NCI-H510A treated with DMSO at 0.1 percent for 48 hours (cell line): ENCODE data around the gene GPR37L1.
"Not testable (repeated sequence)": the region's sequence is repeated elsewhere in the genome, so short reads cannot be mapped to it uniquely, and the experiment has no call there.

Experiments used
- DNase-seq: peaks from one replicate; lab custom pipeline; 2025; lab: John Stamatoyannopoulos, UW

GPR37L1 gene

GRCh38 chr1:202133496-202133895 is 10.8 kb downstream of the GPR37L1 start:
- no peak for DNase-seq

GRCh38 chr1:202133989-202134388 is 11.3 kb downstream of the GPR37L1 start:
- DNase-seq: no peak

GRCh38 chr1:202134645-202135172 is 12.0 kb downstream of the GPR37L1 start:
- no peak for DNase-seq

- DNase-seq: peak; percentile 57
Measured at GRCh38 chr1:202135221-202135721, 12.6 kb downstream of the GPR37L1 start.

GRCh38 chr1:202140833-202141232 is 18.1 kb downstream of the GPR37L1 start:
- no peak for DNase-seq

GRCh38 chr1:202141468-202141867 is 18.8 kb downstream of the GPR37L1 start:
- not testable (repeated sequence) for DNase-seq

- no peak for DNase-seq
Measured at GRCh38 chr1:202143011-202143767, 20.5 kb downstream of the GPR37L1 start.

GRCh38 chr1:202143768-202144401 is 21.2 kb downstream of the GPR37L1 start:
- DNase-seq: no peak

GRCh38 chr1:202144402-202145067 is 21.8 kb downstream of the GPR37L1 start, which contains the start of gene ARL8A:
Gene ARL8A, minus strand, starts transcription at chr1:202144737. Its CDS starts 165 bp downstream, at chr1:202144572.
- DNase-seq: peak; percentile 51

GRCh38 chr1:202145068-202145743 is 22.5 kb downstream of the GPR37L1 start:
- DNase-seq: no peak

GRCh38 chr1:202145744-202146140 is 23.0 kb downstream of the GPR37L1 start:
- not testable (repeated sequence) for DNase-seq

GRCh38 chr1:202146279-202146678 is 23.6 kb downstream of the GPR37L1 start:
- no peak for DNase-seq

- DNase-seq: no peak
Measured at GRCh38 chr1:202146993-202147392, 24.3 kb downstream of the GPR37L1 start.

- no peak for DNase-seq
Measured at GRCh38 chr1:202148391-202148790, 25.7 kb downstream of the GPR37L1 start.

- DNase-seq: no peak
Measured at GRCh38 chr1:202149566-202149965, 26.8 kb downstream of the GPR37L1 start.

- DNase-seq: no peak
Measured at GRCh38 chr1:202150187-202150586, 27.5 kb downstream of the GPR37L1 start.

GRCh38 chr1:202150602-202151001 is 27.9 kb downstream of the GPR37L1 start:
- DNase-seq: no peak

- DNase-seq: no peak
Measured at GRCh38 chr1:202151045-202151444, 28.3 kb downstream of the GPR37L1 start.

GRCh38 chr1:202152399-202152798 is 29.7 kb downstream of the GPR37L1 start:
- DNase-seq: no peak

GRCh38 chr1:202153284-202153683 is 30.6 kb downstream of the GPR37L1 start:
- no peak for DNase-seq

- no peak for DNase-seq
Measured at GRCh38 chr1:202154148-202154765, 31.5 kb downstream of the GPR37L1 start.
